GM12873 (cell line): ENCODE measurements around the gene OTULIN.

Source experiments
- TF ChIP-seq, protein P1 (sequence below): IDR thresholded peaks from 2 replicates; pipeline ENCODE4 v1.5.1; 2012; ENCODE audit warnings: low read depth, mild to moderate bottlenecking, moderate library complexity, low read length, control low read depth; ENCODE audit not compliant: insufficient read depth; ENCODE audit errors: missing control alignments

Gene OTULIN

DNA sequence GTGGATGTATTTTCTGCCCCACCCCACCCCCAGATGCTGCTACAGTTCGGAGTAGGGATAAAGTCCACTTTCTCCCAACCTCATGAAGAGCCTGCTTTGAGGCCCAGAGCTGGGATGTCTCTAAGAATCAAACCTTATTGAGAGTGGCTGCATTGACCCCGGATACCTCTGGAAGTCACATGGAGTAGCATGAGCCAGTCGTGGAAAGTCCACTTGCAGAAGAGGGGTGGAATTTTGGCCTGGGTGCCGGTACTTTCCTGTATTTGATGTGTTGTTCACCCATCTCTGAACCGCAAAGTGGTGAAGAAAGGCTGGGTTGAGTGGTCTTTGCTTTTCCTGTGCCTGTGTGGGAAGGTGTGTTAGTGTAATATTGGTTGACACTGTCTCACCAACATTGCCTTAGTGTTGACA lies 3.7 kb downstream of the OTULIN start:
- TF ChIP-seq, protein P1, sequence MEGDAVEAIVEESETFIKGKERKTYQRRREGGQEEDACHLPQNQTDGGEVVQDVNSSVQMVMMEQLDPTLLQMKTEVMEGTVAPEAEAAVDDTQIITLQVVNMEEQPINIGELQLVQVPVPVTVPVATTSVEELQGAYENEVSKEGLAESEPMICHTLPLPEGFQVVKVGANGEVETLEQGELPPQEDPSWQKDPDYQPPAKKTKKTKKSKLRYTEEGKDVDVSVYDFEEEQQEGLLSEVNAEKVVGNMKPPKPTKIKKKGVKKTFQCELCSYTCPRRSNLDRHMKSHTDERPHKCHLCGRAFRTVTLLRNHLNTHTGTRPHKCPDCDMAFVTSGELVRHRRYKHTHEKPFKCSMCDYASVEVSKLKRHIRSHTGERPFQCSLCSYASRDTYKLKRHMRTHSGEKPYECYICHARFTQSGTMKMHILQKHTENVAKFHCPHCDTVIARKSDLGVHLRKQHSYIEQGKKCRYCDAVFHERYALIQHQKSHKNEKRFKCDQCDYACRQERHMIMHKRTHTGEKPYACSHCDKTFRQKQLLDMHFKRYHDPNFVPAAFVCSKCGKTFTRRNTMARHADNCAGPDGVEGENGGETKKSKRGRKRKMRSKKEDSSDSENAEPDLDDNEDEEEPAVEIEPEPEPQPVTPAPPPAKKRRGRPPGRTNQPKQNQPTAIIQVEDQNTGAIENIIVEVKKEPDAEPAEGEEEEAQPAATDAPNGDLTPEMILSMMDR, result no peak

DNA sequence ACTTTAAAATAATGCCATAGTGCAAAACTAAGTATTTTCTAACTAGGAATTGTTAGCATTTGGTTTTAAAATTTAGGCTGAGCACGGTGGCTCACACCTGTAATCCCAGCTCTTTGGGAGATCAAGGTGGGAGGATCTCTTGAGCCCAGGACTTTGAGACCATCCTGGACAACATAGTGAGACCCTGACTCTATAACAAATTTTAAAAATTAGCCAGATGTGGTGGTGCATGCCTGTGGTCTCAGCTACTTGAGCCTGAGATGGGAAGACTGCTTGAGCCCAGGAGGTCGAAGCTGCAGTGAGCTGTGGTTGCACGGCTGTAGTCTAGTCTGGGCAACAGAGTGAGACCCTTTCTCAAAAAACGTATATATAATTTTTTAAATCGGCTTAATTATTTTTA lies 4.9 kb downstream of the OTULIN start:
- TF ChIP-seq, protein P1, result no peak

- TF ChIP-seq, protein P1, result no peak
Observed at GRCh38 chr5:14669975-14670374, 5.5 kb downstream of the OTULIN start.

DNA sequence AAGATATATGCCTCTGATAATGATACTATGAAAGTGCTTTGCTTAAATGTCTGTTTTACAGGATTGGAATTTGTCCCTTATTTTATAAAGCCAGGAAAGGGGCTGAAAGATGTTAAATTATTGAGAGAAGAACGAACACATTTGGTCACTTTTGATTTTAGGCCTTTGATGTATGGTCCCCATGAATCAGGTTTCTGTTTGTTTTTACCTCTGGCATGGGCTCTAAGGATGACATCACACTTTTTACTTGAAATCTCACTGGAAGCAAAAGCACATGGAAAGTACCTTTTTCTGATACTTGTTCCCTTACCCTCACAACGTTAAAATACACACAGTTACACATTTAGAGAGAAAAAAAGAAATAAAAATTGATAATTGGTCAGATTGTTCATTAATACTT lies 6.9 kb downstream of the OTULIN start:
- TF ChIP-seq, protein P1, result no peak

GRCh38 chr5:14672082-14672481 lies 7.6 kb downstream of the OTULIN start:
- TF ChIP-seq, protein P1, result no peak

DNA sequence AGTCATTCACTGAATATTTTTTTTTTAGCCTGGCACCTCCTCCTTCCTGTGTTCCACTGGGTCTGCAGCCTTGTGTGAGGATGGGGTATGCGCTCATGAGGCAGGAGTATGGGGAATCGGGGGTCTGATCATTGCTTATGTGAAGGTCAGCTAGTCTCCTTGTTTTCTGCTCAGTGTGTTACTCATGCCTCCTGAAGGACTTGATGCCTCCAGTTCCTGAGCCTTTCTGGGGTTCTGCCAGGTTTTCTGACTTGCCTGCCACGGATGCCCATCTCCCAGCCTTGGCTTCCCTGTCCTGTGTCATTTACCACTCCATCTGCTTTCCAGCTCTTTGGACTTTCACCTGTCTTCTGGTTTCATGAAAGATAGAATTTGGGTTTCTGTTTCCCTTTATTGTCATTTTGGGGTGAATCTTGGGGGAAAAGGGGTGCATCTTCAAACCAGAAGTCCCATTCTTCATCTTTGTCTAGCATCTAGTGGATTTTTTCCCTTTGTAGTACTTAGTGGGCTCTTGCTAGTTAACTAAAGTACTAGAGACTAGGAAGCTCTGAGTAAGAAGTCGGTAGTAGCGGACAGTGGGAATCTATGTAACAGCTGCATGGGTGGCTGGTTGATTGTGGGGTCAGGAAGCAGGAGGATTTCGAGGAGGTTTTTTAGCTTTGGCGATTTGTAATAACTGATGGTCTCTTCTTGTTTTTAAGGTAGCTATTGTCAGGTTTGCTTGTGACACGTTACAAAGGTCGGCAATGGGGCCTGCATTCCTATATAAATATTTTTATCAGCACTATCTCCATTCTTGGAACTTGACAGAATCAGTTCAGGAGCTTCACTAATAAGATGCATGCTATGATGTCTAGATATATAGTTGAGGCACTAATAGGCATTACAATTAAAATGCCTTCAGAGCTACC lies 8.2 kb downstream of the OTULIN start:
- TF ChIP-seq, protein P1, result no peak

DNA sequence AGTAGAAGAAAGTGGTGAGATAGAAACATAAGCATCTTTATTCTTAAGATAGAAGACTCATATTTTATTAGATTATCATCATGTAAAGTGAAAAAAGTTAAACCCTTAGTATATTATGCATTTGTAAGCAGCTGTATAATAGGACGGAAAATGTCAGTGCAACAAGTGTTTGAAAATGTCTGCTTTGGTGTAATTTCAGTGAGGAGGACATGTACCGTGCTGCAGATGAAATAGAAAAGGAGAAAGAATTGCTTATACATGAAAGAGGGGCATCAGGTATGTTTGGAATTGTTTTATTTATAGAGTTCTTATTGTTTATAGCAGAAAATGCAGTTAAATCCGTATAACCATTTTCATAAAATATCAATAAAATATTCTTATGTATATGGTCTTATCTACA lies 8.9 kb downstream of the OTULIN start:
- TF ChIP-seq, protein P1, result no peak
